HG03342 (cell line): ENCODE results near the gene UXS1.
A peak's percentile ranks its signal among the peaks of the same experiment; 100 is the strongest.

Source experiments
- ATAC-seq: cut with Tn5 transposase; IDR thresholded peaks from one replicate; pipeline ENCODE4 v1.9.1; 2021; ENCODE audit warnings: mild to moderate bottlenecking, moderate library complexity; ENCODE audit not compliant: unreplicated experiment

Gene UXS1

DNA sequence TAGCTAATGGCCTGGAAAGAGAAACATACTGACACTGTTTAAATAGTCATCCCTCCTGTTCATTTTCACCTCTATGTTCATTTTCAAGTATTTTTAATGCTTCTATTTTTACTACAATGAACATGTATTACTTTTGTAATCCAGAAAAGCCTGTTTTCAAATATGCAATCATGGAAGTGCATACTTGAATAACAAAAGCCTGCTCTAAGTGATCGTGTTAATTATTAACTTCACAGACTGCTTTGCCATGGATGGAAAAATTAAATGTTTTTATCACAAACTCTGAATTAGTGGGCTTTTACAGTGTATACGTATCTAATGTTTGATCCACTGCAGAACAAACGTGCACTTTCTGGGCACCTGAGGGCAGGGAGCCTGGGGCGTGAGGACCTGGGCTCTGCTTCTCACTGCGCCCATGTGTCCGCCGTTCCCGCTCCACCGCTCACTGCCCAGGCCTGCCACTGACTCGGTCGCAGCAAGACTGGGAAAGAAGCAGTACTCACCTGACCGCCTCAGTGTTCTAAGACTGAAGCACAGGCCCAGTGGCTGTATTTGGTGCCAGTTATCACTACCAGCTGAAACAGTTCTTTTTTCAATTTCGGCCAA lies 80.6 kb downstream of the UXS1 start:
- no peak for ATAC-seq

DNA sequence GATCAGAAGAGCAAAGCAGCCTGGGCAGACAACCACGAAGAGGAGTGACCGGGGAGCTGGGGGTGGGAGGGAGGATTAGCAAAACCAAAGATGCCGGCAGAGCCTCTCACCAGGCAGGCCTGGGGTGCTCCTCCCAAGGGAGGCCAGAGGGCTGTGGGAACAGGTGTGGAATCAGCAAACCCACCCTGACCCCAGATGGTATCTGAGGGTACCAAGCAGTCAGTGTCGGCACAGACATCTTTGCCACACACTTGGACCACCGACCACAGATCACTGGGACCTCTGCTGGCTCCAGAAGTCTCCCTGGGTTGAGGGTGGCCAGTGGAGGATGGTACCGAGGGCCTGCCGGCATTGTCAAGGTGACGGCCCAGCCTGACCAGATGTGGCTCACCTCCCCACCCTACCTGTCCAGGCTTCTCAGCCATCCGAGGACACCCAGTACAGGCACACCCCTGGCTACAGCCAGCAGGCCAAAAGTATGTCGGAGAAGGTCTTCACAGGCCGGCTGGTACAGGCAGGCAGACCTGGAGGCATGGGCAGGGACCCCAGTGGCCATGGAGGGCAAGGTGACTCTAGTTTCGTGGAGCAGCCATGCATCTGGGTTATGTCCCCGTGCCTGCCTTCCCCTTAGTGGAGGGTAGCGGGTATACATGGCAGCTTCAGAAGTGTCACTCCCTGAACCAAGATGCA lies 82.1 kb downstream of the UXS1 start:
- no peak for ATAC-seq

DNA sequence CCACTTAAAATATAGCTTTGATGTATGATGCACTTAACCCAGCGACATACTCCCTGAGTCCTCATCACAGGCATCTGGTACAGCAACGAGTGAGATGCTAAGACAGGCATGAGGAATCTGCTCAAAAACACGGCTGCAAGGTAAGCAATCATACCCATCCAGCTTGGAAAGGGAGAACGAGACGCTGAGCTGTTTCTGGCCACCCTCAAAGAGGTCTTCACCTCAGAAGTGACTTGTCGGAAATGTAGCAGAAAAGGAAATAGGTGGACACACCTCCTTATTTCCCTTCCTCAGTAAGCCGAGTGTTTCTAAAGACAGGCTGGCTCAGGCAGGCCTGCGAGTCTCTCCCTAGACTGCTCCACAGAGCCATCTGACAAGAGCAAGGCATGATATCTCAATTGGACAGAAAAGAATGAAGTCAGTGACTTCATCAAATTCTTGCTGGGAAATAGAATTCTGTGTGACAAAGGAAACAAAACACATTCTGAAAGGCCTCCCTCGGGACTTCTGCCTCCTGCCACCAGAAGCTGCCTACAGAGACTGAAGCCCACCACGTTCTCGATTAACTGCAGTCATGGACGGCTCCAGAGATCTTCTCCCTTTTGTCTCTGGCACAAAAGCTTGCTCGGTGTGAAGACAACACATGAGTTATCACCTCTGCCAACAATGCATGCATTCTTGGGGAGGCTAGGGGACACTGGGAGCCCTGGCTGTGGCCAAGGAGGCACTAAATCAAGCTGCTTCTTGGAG lies 84.3 kb downstream of the UXS1 start:
- no peak for ATAC-seq

DNA sequence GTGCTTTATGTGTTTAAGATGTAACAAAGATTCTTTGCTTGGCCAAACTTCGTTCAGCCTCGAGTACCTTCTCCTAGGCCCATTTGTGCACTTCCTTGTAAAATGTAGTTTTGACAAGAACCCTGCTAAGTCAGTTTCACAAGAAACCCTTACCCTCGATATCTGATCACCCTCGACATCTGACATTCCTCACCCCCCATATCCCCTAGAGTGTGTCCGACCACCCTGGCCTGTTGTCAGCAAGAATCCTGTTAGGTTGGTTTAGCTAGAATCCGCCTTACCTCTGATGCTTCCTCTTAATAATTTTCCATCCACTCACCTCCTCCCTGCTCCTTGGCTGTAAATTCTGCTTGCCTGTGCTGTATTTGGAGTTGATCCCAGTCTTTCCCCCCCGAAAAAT lies 85.3 kb downstream of the UXS1 start:
- ATAC-seq, result no peak

DNA sequence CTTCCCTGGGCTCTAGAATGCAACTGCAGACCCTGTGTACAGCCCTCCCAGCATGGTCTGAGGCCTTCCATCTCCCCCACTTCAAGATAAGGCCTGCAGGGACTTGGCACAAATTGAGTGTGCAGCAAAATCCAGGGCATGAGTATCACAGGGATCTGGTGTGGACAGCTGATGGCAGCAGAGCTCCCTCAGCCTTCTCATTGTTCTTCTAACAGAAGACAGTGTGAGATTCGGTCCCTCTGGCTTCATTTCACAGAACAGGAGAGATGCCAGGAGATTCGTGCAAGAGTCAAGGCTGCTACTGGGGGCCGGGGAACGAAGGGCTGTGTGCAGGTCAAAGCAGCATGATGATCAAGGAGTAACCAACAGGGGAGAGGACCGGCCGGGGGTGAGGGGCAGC lies 85.8 kb downstream of the UXS1 start:
- ATAC-seq, result no peak

DNA sequence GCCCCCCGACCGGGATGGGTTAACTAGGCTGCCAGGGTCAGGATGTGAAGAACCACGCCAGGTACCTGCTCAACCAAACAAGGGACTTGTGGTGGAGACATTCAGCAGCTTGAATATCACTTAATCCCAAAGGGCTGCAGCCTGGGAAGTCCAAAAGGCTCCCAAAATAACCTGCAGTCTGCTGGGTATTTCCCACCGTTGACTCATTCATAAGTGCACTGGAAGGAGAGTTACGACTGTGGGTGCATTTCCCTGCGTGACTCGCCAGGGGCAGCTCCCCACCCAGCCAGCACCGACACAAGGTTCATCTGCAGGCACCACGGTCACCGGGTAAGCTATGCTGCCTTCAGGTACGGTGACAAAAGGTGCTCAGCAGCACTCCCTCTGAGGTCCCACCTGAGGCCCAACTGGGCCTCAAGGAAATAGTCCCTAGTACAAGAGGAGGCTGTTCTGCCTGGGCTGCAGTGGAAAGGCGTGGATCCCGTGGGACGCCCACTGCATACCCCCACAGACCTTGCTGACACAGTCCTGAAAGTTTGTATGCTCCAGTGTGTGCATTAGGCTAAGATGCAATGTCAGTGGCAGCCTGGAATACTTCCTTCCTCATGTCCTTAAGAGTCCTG lies 86.5 kb downstream of the UXS1 start:
- peak; percentile 63 for ATAC-seq

DNA sequence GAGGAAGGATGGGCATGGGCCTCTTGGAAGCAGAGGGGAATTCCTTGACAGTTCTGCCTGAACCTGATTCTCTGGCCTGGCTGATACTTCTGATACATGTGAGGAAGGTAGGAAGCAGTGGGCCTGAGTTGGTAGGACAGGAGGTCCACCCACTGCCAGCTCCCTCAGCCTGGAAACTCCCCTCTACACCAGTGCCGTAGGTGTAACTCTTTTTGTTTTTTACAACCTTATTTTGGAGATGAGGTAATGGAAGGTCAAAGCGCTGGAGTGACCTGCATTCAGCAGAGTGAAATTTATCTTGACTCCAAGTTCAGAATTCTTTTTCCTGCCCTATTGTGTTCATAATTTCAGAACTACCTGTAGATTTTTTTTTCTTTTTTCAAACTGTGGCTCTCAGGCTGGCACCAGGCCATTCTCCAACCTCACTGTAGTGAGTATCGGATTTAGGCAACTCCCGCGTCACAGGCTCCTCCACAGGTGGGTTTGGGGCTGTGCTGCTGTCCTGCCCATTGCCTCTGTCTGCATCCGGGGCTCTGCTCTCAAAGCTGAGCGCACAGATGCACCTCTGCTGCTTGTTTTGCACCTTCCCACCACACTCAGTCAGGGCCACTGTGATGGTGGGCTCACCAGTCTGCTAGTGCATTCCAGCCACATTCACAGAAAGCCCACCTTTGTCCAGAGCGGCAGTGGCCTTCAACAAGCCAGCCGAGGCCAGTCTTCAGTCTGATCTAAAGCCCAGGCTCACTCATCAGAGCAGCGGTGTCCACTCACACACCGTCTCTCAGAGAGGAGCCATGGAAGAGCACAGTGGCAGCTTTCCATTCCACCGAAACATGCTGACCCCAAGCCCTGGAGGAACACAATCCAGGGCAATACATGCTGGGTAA lies 87.2 kb downstream of the UXS1 start:
- ATAC-seq, result no peak

DNA sequence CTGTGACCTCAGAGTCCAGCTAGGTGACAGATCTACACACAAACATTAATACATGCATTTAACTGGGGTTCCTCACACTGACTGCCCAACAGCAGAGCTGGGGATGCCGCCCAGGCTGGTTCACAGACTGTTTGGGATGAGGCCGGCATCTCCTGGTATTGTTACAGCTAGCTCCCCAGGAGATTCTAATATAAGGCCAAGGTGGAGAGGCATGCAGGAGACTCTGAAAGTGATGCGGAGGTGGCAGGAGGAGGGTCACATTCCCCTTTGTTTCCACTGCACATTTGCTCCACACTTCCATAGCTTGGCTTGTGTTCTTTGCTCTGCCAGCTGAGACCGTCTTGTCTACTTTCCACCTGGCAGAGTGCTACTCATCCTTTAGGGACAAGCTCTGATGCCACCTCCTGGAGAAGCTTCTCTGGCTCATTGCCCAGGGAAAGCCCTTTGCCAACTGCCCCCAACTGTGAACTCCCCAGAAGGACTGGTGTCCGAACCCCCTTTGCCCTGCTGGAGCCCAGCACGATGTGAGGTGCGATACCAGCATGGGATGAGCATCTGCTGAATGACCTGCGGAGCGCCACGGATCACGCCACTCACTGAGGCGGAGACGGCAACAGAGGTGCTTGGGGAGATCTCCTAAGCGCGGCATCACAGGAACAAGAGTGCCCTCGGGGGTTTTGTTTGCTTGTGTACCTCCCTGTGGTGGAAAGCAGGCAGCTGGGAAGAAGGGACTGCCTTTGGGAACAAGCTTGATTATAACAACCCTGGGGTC lies 88.8 kb downstream of the UXS1 start:
- ATAC-seq, result no peak

DNA sequence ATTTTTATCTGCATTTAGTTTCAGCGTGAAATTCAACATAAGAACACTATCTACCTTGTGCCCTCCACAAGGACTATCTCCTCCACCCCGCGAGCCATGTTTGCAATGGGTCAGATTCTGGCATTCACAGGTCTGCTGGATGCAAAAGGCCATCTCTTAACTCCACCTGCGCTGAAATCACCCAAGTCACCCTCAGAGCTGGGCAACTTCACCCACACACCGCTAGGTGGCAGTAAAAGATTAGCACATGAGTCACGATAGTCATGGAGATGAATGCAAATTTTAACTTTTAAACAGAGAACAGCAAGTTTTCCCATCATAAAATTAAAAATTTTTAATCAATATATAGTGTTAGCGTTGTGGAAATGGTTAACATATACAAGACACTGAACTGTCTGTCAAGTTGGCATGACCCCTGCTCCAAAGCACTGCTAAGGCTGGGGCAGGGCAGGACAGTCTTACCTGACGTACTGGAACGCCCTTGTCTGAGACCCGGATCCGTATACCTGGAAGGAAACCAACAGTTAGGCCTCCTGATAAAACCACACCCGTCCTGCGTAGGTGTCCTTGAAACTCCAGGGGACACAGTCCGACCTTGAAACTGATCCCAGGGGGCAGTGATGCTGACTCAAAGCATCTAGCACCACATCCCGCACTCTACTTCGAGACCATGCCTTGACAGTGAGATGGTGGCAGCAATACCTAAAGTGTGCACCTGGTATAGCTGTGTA lies 89.6 kb downstream of the UXS1 start:
- peak; percentile 66 for ATAC-seq

DNA sequence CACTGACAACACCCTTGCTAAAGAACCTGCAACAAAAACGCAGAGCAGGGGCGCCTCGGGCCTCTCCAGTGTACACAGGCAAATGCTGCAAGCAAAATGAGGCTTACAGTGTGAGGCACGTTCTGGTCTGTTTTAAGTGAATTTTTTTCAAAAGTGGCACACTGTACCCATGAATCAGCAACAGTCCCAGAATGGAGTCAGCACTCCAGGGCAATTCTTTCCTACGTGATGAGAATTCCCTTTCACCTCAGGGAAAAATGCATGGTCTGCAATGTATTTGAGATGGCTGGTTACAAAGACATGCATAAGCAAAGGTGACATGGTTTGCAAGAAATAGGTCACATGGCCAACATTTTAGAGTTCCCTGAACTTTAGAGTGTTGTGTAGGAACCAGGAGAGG lies 94.4 kb downstream of the UXS1 start:
- ATAC-seq, result no peak

DNA sequence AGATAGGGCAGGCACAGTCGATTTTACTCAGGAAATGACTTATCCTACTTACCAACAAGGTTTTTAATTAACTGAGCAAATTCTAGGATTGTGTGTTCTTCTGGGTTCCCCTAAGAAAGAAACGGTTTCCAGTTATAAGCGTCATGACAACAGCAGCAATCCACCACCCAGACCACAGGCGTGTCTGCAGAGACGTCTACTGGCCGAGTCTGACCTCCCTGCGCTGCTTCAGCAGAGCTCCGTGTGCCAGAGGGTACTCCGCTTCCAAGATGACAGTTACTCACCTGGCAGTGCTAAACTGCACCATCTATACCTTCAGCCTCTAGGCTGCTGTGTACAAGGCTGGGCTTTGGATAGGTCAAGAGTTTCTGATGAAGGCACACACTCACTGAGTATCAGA lies 95.4 kb downstream of the UXS1 start:
- no peak for ATAC-seq

DNA sequence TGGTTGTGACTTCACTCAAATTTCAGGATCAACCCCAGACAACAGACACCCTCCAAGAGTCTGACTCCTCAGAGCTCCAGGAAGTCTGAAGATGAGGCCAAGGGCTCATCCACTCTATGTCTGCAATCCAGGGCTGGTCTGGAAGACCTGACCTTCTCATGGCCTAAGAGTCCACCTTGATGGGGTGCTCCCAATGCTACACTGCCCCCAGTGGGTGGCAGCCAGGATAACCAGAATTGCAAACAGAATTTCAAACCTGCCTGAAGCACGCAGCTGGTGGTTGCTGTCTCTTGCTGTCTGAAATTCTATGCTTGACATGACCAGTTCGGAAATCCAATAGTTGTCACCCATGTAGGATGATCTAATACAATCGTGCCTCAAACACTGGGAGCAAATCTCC lies 96.0 kb downstream of the UXS1 start:
- ATAC-seq, result no peak

DNA sequence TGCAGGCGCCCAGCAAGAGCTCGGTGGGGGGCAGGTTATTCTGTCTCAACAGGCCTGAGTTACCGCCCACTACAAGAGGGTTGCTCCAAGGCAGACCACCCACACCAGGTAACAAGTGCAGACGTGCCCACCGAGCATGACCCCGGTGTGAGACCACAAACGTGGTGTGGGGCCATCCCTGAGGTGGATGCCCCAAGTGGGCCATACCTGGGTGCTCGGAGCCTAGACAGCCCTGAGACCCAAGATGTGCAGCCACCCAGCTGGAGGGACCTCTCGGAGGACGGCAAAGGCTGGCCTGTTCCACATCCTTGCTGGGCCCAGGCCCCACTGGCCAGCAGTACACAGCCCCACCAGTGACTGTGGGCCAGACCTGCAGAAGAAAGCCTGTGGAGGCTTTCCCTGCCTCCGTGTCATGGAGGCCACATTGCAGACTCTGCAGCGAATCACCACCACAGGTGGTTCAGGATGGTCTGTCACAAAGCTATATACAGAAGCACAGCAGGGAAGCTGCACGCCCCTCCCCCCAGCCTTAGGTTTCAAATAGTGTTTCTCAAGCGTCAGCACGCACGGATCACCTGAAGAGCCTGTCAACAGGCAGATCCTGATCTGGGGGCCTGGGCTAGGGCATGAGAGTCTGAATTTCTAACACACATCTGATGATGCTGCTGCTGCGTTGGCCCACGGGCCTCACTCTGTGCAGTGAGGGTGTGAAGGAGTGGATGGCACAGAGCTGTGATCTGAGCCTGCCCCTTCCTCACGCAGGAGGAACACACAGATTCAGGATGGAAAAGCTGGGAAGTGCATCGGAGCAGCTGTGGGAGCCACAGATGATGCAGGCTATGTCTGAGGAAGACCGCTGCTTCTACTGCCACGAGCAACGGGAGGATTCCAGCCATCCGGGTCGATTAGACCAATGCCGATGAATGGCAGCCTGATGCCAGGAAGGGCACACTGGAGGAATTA lies 96.8 kb downstream of the UXS1 start:
- no peak for ATAC-seq

DNA sequence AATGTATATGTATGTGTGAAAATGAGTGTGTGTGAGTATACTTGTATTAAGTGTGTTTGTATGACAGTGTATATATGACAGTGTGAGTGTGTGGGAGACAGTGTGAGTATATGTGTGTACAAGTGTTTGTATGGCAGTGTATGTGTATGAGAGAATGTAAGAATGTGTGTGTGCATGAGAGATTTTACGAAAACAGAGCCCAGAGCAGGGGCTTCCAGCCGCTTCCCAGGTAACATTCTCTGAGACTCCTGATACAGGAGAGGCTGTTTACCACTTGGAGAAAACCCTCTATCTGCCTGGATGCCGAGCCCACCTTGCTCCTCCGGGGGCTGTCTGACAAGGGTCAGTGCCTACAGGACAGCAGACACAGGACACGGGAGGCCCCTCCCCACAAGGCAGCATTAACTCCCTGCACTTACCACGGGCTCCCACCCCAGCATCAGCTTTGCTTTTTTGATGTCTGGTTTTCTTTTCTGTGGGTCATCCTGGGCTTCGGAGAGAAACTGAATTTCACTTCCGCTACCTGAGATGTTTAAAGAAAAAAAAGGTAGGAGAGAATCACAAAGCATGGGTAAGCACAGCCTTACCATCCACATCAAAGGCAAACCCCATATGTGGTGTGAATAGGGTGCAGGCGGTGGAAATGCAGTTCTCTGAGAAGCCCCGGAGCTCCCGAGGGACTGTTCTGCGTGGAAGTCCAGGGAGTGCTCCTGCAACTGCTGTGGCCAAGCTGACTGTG lies 97.6 kb downstream of the UXS1 start:
- ATAC-seq, result no peak

DNA sequence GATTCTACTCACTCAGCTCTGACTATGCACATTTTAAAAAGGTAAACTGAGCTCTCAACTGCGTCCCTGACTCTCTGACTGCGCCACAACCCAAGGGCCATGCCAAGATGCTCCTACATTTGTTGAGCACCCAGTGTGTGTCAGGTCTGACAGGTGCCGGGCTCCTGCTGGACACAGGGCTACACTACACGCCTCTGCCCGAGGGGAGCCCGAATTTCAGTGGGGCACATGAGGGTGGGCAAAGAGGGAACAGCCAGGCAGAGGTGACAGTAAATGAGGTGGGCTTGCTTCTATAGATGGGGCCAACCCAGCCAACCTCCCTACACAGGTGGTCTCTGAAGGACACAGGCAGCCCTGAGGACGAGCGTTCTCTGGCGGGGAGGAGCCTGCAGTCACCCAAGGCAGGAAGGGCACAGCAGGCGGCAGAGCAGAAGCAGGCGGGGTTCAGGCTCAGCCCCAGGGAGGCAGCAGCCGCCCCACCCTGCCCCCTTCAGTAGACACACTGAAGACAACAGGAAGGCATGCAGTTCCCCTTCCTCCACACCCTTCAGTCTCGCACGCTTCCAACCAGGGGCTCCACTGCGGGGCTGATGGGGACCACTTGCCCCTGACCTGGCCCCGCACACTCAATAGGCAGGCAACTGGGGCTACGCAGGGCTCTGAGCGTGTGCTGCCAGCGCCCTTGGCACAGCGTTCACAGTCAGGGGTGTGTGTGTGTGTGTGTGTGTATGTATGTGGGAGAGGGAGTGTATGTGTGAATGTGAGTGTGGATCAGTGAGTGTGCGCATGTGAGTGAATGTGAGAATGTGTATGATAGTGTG lies 98.4 kb downstream of the UXS1 start:
- no peak for ATAC-seq

DNA sequence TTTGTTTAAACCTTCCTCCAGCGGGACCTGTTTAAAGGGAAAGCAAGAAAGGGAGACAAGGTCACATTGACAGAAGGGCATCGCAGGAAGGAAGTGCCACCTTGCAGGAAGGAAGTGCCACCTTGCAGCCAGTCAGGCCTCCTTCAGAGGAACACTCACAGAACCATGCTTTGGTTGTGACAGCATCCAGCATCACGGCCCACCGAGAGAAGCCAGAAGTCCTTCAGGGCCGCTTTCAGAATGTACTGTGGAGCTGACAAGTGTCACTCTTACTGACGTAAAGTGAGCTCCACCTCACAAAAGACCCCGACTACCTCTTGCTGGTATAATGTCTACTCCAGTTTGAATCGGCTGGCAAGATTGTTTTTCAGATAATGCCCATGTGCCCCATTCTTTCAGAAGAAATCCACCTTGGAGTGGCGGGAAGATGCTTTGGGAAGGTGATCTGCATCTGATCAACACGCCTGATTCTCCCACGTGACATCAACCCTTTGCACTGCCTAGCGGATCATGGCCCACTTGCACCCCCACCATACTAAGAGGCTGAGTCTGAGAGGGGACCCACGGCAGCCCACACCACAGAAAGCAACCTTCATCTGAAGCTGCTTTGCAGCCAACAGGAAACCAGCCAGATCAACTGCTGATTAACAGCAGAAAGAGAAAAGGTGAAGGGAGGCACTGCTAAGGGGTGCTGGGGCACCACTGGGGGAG lies 99.8 kb downstream of the UXS1 start:
- no peak for ATAC-seq
